ENCODE results near the gene PIWIL1. TPM values are rescaled to one million over a fixed set of nuclear protein-coding genes. Genes with fewer than 3 reads are reported as not detected.

PIWIL1 gene
- total RNA-seq, 1 experiment from 2014 or later: not detected

- Histone ChIP-seq H3K4me2 (ENCODE audit: low read length) (no peak overlapping the region), H2AFZ (ENCODE audit: low read depth, low read length, poor library complexity, severe bottlenecking) (no peak overlapping the region), H3K9me2 (ENCODE audit: insufficient read depth) (no peaks in the 10 kb centered on the region), H3K4me3 (replicated peaks in 1 of 2; ENCODE audit: low read depth in 1 of 2, low read length in 2 of 2) (no peak overlapping the region), H3K79me2 (ENCODE audit: insufficient read depth, low read length) (no peaks in the 10 kb centered on the region), H3K4me1 (ENCODE audit: control insufficient read depth in 1 of 2, insufficient read depth in 2 of 2, low read length in 2 of 2) (no peaks in the 10 kb centered on the region), H3K9ac (ENCODE audit: low read length) (no peak overlapping the region), H4K20me1 (ENCODE audit: insufficient read depth) (no peaks in the 10 kb centered on the region), H3K9me3 (ENCODE audit: control insufficient read depth in 1 of 2, insufficient read depth in 1 of 2, low read depth in 1 of 2, low read length in 2 of 2) (no peaks in the 10 kb centered on the region), H3K27ac (ENCODE audit: low read depth, low read length) (no peak overlapping the region), H3K27me3 (ENCODE audit: insufficient read depth, low read length) (no peaks in the 10 kb centered on the region), H3K36me3 (ENCODE audit: control insufficient read depth in 1 of 2, insufficient read depth in 2 of 2, low read length in 2 of 2) (no peaks in the 10 kb centered on the region)
- ChIA-PET RAD21 (ENCODE audit: low non-redundant PET in 1 of 2, low total read pairs in 2 of 2, uncharacterized antibody in 2 of 2, unreplicated experiment in 2 of 2) (no interaction called here), POLR2A (no interaction called here), CTCF (no interaction called here)
- intact Hi-C loops (cut with micrococcal nuclease): no loop called here
- no TSS peak for BruUV-seq (replicated peaks)
- no peak for DNase-seq (ENCODE audit: low read depth, low spot score)
- TF ChIP-seq FOSL1 (IDR thresholded peaks at IDR 0.05; ENCODE audit: low read depth): no peak
- no peak for TF ChIP-seq ATF3 (IDR thresholded peaks at IDR 0.05)
- TF ChIP-seq CEBPB (IDR thresholded peaks at IDR 0.05; ENCODE audit: low read depth): no peak
- no peak for TF ChIP-seq SP1 (IDR thresholded peaks at IDR 0.05; ENCODE audit: low read depth)
- no peak for TF ChIP-seq ZFX (IDR thresholded peaks at IDR 0.05)
- TF ChIP-seq TCF7L2 (IDR thresholded peaks at IDR 0.05; ENCODE audit: borderline replicate concordance, extremely low read depth, insufficient read depth, insufficient read length): no peak
- TF ChIP-seq REST (IDR thresholded peaks at IDR 0.05; ENCODE audit: low read depth): no peak
- TF ChIP-seq EZH2phosphoT487 (IDR thresholded peaks at IDR 0.05; ENCODE audit: borderline replicate concordance): no peak
- TF ChIP-seq POLR2A (IDR thresholded peaks at IDR 0.05; ENCODE audit: borderline replicate concordance, extremely low read depth, insufficient read depth, insufficient read length): no peak
- no peak for TF ChIP-seq CTCF (IDR thresholded peaks at IDR 0.05 in 2 of 3, conservative IDR thresholded peaks at IDR 0.05 in 1 of 3; ENCODE audit: borderline replicate concordance in 1 of 3, insufficient read depth in 1 of 3, low read depth in 2 of 3, low read length in 2 of 3)
- TF ChIP-seq EZH2 (IDR thresholded peaks at IDR 0.05): no peak
- TF ChIP-seq ZBTB33 (IDR thresholded peaks at IDR 0.05; ENCODE audit: extremely low read depth, insufficient replicate concordance, low read length): no peak
- no peak for TF ChIP-seq YY1 (IDR thresholded peaks at IDR 0.05; ENCODE audit: extremely low read depth, insufficient replicate concordance, low read depth, low read length)
- no peak for TF ChIP-seq POLR2AphosphoS5 (IDR thresholded peaks at IDR 0.05; ENCODE audit: low read depth, low read length)
- no peak for TF ChIP-seq CBX3 (IDR thresholded peaks at IDR 0.05; ENCODE audit: low read depth)
- no peak for TF ChIP-seq SIN3A (IDR thresholded peaks at IDR 0.05; ENCODE audit: low read depth)
- no peak for ATAC-seq
Observed at GRCh38 chr12:130320536-130320935, 17.2 kb upstream of the PIWIL1 start.
